ENCODE data around the gene NTF3. TPM values are rescaled to one million over a fixed set of nuclear protein-coding genes. Genes with fewer than 3 reads are reported as not detected.
A peak's percentile ranks its signal among the peaks of the same experiment; 100 is the strongest.

NTF3 gene
- total RNA-seq, 1 donor from 2014 or later = 2.1 TPM

DNA sequence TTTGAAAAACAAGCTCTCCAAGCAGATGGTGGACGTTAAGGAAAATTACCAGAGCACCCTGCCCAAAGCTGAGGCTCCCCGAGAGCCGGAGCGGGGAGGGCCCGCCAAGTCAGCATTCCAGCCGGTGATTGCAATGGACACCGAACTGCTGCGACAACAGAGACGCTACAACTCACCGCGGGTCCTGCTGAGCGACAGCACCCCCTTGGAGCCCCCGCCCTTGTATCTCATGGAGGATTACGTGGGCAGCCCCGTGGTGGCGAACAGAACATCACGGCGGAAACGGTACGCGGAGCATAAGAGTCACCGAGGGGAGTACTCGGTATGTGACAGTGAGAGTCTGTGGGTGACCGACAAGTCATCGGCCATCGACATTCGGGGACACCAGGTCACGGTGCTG, 62.4 kb downstream of the NTF3 start:
- TF ChIP-seq, protein P1, sequence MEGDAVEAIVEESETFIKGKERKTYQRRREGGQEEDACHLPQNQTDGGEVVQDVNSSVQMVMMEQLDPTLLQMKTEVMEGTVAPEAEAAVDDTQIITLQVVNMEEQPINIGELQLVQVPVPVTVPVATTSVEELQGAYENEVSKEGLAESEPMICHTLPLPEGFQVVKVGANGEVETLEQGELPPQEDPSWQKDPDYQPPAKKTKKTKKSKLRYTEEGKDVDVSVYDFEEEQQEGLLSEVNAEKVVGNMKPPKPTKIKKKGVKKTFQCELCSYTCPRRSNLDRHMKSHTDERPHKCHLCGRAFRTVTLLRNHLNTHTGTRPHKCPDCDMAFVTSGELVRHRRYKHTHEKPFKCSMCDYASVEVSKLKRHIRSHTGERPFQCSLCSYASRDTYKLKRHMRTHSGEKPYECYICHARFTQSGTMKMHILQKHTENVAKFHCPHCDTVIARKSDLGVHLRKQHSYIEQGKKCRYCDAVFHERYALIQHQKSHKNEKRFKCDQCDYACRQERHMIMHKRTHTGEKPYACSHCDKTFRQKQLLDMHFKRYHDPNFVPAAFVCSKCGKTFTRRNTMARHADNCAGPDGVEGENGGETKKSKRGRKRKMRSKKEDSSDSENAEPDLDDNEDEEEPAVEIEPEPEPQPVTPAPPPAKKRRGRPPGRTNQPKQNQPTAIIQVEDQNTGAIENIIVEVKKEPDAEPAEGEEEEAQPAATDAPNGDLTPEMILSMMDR (conservative IDR thresholded peaks at IDR 0.05; ENCODE audit: low read depth, low read length) = no peak
- no peak for DNase-seq (ENCODE audit: low read depth)
- no peak overlapping the region for H3K4me3 ChIP-seq (ENCODE audit: low read depth, low read length)

DNA sequence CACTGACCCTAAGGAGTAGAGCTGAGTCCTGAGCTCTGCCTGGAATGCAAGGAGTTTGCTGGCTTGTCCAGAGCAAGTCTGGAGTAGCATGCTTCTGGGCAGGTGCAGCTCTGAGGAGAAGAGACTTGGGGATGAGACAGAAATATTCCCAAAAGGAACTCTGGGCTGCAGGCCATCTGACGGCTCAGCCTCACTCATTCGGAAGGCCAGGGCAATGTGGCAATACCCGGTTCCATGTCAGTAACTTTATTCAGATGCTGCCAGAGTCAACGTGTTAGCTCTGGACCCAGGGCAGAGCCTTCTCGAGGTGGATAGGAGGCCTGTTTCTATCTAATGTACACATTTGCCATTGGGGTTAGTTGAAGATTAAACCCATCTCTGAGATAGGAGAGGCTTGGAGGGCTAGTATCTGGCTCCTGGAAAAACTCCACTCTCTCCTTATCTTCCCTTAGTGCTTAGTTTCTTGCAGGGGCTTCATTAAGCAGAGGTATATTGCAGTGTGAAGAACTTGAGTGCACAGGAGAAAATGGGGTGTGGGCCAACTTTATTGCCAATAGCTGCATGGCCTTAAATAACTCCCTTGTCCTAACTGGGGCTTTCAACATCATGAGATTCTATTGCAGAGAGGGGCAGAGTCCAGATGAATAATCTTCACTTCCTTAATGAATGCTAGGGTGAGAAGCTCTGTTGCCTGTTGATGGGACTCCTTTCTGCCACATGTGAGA, 65.6 kb downstream of the NTF3 start:
- H3K4me3 ChIP-seq (ENCODE audit: low read depth, low read length) = no peak overlapping the region
- peak; percentile 29 for DNase-seq (ENCODE audit: low read depth)
- TF ChIP-seq, protein P1 (conservative IDR thresholded peaks at IDR 0.05; ENCODE audit: low read depth, low read length) = no peak

DNA sequence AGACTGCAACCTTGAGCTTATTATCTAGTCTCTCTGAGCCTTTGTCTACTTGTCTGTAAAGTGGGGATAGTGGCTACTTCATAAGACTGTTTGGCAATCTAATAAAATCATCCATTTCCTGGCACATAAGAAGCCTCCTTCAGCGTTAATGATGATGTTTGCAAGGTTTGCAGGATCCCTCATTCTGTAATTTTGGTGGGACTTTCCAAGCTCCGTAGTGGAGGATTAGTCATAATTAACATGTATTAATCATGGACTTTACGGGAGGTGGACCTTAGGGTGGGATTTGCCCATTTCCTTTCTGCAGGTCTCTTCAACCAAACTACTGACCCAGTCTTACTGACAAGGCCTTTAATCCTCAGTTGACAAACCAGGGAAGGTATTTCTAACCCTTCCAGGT, 66.2 kb downstream of the NTF3 start:
- TF ChIP-seq, protein P1 (conservative IDR thresholded peaks at IDR 0.05; ENCODE audit: low read depth, low read length) = no peak
- H3K4me3 ChIP-seq (ENCODE audit: low read depth, low read length) = no peak overlapping the region
- peak; percentile 2 for DNase-seq (ENCODE audit: low read depth)

DNA sequence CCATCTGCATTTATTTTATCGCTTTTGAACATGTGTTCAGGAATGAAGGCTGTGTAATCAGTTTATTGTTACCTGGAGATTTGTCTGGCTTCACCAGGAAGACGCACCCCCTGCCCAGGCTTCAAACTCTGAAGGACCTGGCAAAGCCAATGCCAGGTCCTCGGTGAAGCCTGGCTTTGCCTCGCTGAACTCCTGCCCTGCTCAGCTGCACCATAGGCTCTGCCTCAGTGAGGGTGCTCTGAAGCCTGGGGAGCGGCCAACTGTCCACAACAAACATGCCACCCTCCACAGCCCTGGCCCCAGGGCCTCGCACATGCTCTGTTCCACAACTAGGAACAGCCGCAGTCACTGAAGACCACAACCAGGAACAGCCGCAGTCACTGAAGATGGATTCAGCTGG, 66.9 kb downstream of the NTF3 start:
- TF ChIP-seq, protein P1 (conservative IDR thresholded peaks at IDR 0.05; ENCODE audit: low read depth, low read length) = no peak

DNA sequence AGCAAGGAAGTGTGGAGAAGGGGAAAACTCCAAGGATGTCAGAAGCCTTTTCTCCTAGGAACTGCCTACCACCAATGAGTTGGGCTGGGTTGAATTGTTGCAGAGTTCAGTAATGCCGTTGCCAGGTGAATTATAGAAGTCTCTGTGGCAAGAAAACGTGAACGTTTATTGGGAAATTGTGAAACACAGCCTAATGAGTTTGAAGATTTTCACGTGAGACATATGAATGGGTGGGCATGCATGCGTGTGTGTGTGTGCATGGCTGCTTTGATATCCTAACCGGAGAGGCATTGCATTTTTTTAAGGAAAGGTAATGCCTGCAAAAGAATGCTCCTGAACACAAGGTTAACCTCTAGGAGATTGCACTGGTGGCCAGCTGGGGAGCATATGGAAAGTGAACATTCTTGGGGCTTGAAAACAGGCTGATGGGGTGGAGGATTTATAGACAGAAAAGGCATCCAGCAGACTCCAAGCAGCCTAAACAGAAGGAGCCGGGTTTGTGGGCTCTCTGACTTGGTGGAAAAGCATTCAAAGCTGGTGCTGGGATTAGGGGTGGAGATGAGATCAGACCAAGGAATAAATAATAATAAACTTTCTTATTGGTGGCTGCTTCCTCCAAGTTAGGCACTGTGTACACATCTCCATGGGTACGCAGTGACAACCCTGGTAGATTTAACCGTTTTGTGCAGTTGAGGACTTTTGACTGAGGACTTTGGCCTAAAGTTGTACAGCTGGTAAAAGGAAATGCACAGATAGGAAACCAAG, 67.8 kb downstream of the NTF3 start:
- no peak overlapping the region for H3K4me3 ChIP-seq (ENCODE audit: low read depth, low read length)
- no peak for DNase-seq (ENCODE audit: low read depth)
- TF ChIP-seq, protein P1 (conservative IDR thresholded peaks at IDR 0.05; ENCODE audit: low read depth, low read length) = no peak

More for the DNA sequence above, 66.9 kb downstream of the NTF3 start:
- no peak for DNase-seq (ENCODE audit: low read depth)
- H3K4me3 ChIP-seq (ENCODE audit: low read depth, low read length) = no peak overlapping the region

DNA sequence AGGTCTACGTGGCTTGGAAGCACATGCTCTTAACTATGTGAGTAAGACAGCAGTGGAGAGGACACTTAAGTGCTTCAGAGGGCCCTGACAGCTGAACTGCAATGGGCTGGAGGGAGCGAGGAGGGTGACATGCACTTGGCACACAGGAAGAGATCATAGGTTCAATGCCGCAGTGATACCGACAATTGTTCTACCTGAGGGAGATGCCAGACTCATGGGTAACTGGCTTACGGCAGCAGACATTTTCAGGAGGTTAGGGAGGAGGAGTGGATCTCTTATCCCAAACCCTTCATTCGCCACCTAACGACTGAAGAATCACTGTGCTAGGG, 68.4 kb downstream of the NTF3 start:
- no peak overlapping the region for H3K4me3 ChIP-seq (ENCODE audit: low read depth, low read length)
- TF ChIP-seq, protein P1 (conservative IDR thresholded peaks at IDR 0.05; ENCODE audit: low read depth, low read length) = no peak
- DNase-seq (ENCODE audit: low read depth) = no peak
